Measurements from ENCODE around the gene VPS37B.

DNA sequence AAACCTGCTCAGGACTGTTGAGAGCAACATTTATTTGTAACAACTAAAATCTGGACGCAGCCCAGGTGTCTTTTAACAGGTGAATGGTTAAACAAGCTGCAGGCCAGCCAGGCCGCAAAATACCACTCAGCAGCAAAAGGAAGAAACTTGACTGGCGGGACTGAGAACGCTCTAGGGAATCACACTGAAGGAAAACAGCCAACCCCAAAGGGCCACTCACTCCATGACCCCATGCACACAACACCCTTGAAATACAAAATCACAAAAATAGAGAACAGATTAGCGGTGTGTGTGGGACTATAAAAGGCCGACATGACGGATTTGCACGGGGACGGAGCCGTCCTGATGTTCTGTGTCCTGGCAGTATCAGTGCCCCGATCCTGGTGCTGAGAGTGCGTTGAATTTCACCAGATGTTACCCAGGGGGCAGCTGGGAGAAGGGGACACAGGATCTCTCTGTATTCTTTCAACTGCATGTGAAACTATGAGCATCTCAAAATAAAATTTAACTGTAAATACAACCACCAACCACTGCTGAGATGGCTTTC, 23.0 kb downstream of the VPS37B start:
- TF ChIP-seq ZFP30 (CRISPR knock-in tag; IDR thresholded peaks at IDR 0.05): no peak
- TF ChIP-seq, protein P1, sequence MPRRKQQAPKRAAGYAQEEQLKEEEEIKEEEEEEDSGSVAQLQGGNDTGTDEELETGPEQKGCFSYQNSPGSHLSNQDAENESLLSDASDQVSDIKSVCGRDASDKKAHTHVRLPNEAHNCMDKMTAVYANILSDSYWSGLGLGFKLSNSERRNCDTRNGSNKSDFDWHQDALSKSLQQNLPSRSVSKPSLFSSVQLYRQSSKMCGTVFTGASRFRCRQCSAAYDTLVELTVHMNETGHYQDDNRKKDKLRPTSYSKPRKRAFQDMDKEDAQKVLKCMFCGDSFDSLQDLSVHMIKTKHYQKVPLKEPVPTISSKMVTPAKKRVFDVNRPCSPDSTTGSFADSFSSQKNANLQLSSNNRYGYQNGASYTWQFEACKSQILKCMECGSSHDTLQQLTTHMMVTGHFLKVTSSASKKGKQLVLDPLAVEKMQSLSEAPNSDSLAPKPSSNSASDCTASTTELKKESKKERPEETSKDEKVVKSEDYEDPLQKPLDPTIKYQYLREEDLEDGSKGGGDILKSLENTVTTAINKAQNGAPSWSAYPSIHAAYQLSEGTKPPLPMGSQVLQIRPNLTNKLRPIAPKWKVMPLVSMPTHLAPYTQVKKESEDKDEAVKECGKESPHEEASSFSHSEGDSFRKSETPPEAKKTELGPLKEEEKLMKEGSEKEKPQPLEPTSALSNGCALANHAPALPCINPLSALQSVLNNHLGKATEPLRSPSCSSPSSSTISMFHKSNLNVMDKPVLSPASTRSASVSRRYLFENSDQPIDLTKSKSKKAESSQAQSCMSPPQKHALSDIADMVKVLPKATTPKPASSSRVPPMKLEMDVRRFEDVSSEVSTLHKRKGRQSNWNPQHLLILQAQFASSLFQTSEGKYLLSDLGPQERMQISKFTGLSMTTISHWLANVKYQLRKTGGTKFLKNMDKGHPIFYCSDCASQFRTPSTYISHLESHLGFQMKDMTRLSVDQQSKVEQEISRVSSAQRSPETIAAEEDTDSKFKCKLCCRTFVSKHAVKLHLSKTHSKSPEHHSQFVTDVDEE (CRISPR knock-in tag; IDR thresholded peaks at IDR 0.05): no peak
- no peak for TF ChIP-seq ISL1 (CRISPR knock-in tag; IDR thresholded peaks at IDR 0.05)
- no peak for TF ChIP-seq ARNTL (CRISPR knock-in tag; IDR thresholded peaks at IDR 0.05; ENCODE audit: borderline replicate concordance, low read depth)
- TF ChIP-seq RARB (CRISPR knock-in tag; IDR thresholded peaks at IDR 0.05): no peak
- no peak for TF ChIP-seq ZNF565 (CRISPR knock-in tag; conservative IDR thresholded peaks at IDR 0.05; ENCODE audit: low read depth)
- no peak for TF ChIP-seq ZC3H10 (CRISPR knock-in tag; IDR thresholded peaks at IDR 0.05)
- TF ChIP-seq TOX (CRISPR knock-in tag; IDR thresholded peaks at IDR 0.05; ENCODE audit: borderline replicate concordance): no peak

Data from SK-N-SH treated with all-trans-retinoic acid at 6 μM for 48 hours (cell line).